ENCODE results near the gene DIP2B. TPM values are rescaled to one million over a fixed set of nuclear protein-coding genes. Genes with fewer than 3 reads are reported as not detected.

DIP2B gene
- total RNA-seq, 1 donor from 2014 or later, result 32.3 TPM

GRCh38 chr12:50524621-50525020, 19.8 kb downstream of the DIP2B start:
- peak overlapping the region; percentile 46 for H3K27ac Mint-ChIP-seq
- no peak overlapping the region for H3K4me3 Mint-ChIP-seq
- peaks cover 29% of the 10 kb centered on the region for H3K36me3 Mint-ChIP-seq (ENCODE audit: low read depth)
- no peak for TF ChIP-seq CTCF (IDR thresholded peaks at IDR 0.05)
- ChIA-PET POLR2A (interaction anchor here (1.0 to 1.6 kb wide), 5 partner anchors 8 to 111 kb away, joined by 3 to 4 read pairs (median 3); no protein-coding TSS in a partner anchor), CTCF (interaction anchor here (1.1 kb wide), 1 partner anchor 11 kb away, joined by 3 read pairs; no protein-coding TSS in a partner anchor)
- ATAC-seq (ENCODE audit: low read depth), result no peak
- H3K9me3 Mint-ChIP-seq, result no peaks in the 10 kb centered on the region
- DNase-seq, result no peak
- no peaks in the 10 kb centered on the region for H3K27me3 Mint-ChIP-seq
- H3K4me1 Mint-ChIP-seq, result peaks cover 55% of the 10 kb centered on the region
- intact Hi-C loops (cut with micrococcal nuclease), result loop anchor here (5.0 kb wide), 1 partner anchor 38 kb away; no protein-coding TSS in a partner anchor

GRCh38 chr12:50525422-50525821, 20.6 kb downstream of the DIP2B start:
- Mint-ChIP-seq H3K9me3 (no peaks in the 10 kb centered on the region), H3K36me3 (ENCODE audit: low read depth) (peaks cover 29% of the 10 kb centered on the region), H3K4me3 (no peak overlapping the region), H3K27me3 (no peaks in the 10 kb centered on the region), H3K27ac (peak overlapping the region; percentile 71), H3K4me1 (peaks cover 56% of the 10 kb centered on the region)
- ATAC-seq (ENCODE audit: low read depth) (no peak), DNase-seq (no peak)
- intact Hi-C loops (cut with micrococcal nuclease), result loop anchor here (5.0 kb wide), 1 partner anchor 37 kb away; no protein-coding TSS in a partner anchor
- ChIA-PET POLR2A (interaction anchor here (0.7 kb wide), 1 partner anchor 12 kb away, joined by 5 read pairs; no protein-coding TSS in a partner anchor), CTCF (no interaction called here)
- no peak for TF ChIP-seq CTCF (IDR thresholded peaks at IDR 0.05)

GRCh38 chr12:50527359-50527726, 22.6 kb downstream of the DIP2B start:
- Mint-ChIP-seq H3K27ac (no peak overlapping the region), H3K9me3 (no peaks in the 10 kb centered on the region), H3K36me3 (ENCODE audit: low read depth) (peaks cover 29% of the 10 kb centered on the region), H3K27me3 (no peaks in the 10 kb centered on the region), H3K4me1 (peaks cover 53% of the 10 kb centered on the region), H3K4me3 (no peak overlapping the region)
- POLR2A ChIA-PET, result no interaction called here
- CTCF ChIA-PET, result no interaction called here
- DNase-seq, result no peak
- intact Hi-C loops (cut with micrococcal nuclease), result loop anchor here (5.0 kb wide), 1 partner anchor 35 kb away; no protein-coding TSS in a partner anchor
- no peak for TF ChIP-seq CTCF (IDR thresholded peaks at IDR 0.05)
- no peak for ATAC-seq (ENCODE audit: low read depth)

- CTCF ChIA-PET, result interaction anchor here (0.6 kb wide), 1 partner anchor 24 kb away, joined by 3 read pairs; the partner anchor contains the start of gene DIP2B
- Mint-ChIP-seq H3K4me3 (no peak overlapping the region), H3K27me3 (no peaks in the 10 kb centered on the region), H3K36me3 (ENCODE audit: low read depth) (peaks cover 20% of the 10 kb centered on the region), H3K4me1 (peaks cover 49% of the 10 kb centered on the region), H3K9me3 (no peaks in the 10 kb centered on the region), H3K27ac (peak overlapping the region; percentile 67)
- POLR2A ChIA-PET, result interaction anchor here (1.7 kb wide), 1 partner anchor 21 kb away, joined by 4 read pairs; no protein-coding TSS in a partner anchor
- intact Hi-C loops (cut with micrococcal nuclease), result loop anchor here (5.0 kb wide), 1 partner anchor 34 kb away; no protein-coding TSS in a partner anchor
- no peak for DNase-seq
- no peak for TF ChIP-seq CTCF (IDR thresholded peaks at IDR 0.05)
- ATAC-seq (ENCODE audit: low read depth), result no peak
These were observed 24.0 kb downstream of the DIP2B start for GRCh38 chr12:50528800-50529199.

GRCh38 chr12:50529345-50529744, 24.6 kb downstream of the DIP2B start:
- TF ChIP-seq CTCF (IDR thresholded peaks at IDR 0.05), result no peak
- peaks cover 48% of the 10 kb centered on the region for H3K4me1 Mint-ChIP-seq
- no peaks in the 10 kb centered on the region for H3K9me3 Mint-ChIP-seq
- ChIA-PET CTCF (interaction anchor here (0.6 to 0.7 kb wide), 2 partner anchors 25 to 66 kb away, joined by 3 read pairs; partner anchors contain the start of gene DIP2B), POLR2A (interaction anchor here (1.7 kb wide), 1 partner anchor 21 kb away, joined by 4 read pairs; no protein-coding TSS in a partner anchor)
- H3K36me3 Mint-ChIP-seq (ENCODE audit: low read depth), result peaks cover 15% of the 10 kb centered on the region
- no peaks in the 10 kb centered on the region for H3K27me3 Mint-ChIP-seq
- intact Hi-C loops (cut with micrococcal nuclease), result loop anchor here (5.0 kb wide), 1 partner anchor 33 kb away; no protein-coding TSS in a partner anchor
- no peak overlapping the region for H3K4me3 Mint-ChIP-seq
- no peak for ATAC-seq (ENCODE audit: low read depth)
- no peak for DNase-seq
- H3K27ac Mint-ChIP-seq, result peak overlapping the region; percentile 67

Data from activated B cell treated with CpG ODN at 0.5 μM for 24 hours (primary cell).